ACC112 (cell line): ENCODE data around the gene SLMAP.
A peak's percentile ranks its signal among the peaks of the same experiment; 100 is the strongest.

Source experiments
- H2AFZ ChIP-seq: fragments of 200-600 bp; sonication (generic); one replicate; pipeline ENCODE4 v1.6.0; 2017; ENCODE audit warnings: antibody characterized with exemption, low read length; ENCODE audit not compliant: unreplicated experiment
- H3K27ac ChIP-seq: fragments of 200-600 bp; sonication (generic); 2 replicates; pipeline ENCODE4 v1.5.1; 2014; ENCODE audit warnings: low read depth, mild to moderate bottlenecking, antibody characterized with exemption, low read length, moderate library complexity
- H3K27me3 ChIP-seq: fragments of 200-600 bp; sonication (generic); 2 replicates; pipeline ENCODE4 v1.6.1; 2014; ENCODE audit warnings: mild to moderate bottlenecking, antibody characterized with exemption, low read length, moderate library complexity, mixed read lengths; ENCODE audit not compliant: insufficient read depth
- H3K36me3 ChIP-seq: fragments of 200-600 bp; sonication (generic); 2 replicates; pipeline ENCODE4 v1.6.1; 2016; ENCODE audit warnings: mild to moderate bottlenecking, antibody characterized with exemption, low read length, moderate library complexity, mixed read lengths; ENCODE audit not compliant: insufficient read depth
- H3K4me1 ChIP-seq: fragments of 200-600 bp; sonication (generic); one replicate; pipeline ENCODE4 v1.6.1; 2016; ENCODE audit warnings: low read length, mixed read lengths; ENCODE audit not compliant: insufficient read depth, unreplicated experiment, control insufficient read depth
- H3K4me3 ChIP-seq: fragments of 200-600 bp; sonication (generic); 2 replicates; pipeline ENCODE4 v1.5.1; 2014; ENCODE audit warnings: mild to moderate bottlenecking, low read depth, low read length
- H3K79me2 ChIP-seq: fragments of 200-600 bp; sonication (generic); one replicate; pipeline ENCODE4 v1.6.0; 2016; ENCODE audit warnings: low read length; ENCODE audit not compliant: control insufficient read depth, unreplicated experiment, insufficient read depth

The SLMAP gene

DNA sequence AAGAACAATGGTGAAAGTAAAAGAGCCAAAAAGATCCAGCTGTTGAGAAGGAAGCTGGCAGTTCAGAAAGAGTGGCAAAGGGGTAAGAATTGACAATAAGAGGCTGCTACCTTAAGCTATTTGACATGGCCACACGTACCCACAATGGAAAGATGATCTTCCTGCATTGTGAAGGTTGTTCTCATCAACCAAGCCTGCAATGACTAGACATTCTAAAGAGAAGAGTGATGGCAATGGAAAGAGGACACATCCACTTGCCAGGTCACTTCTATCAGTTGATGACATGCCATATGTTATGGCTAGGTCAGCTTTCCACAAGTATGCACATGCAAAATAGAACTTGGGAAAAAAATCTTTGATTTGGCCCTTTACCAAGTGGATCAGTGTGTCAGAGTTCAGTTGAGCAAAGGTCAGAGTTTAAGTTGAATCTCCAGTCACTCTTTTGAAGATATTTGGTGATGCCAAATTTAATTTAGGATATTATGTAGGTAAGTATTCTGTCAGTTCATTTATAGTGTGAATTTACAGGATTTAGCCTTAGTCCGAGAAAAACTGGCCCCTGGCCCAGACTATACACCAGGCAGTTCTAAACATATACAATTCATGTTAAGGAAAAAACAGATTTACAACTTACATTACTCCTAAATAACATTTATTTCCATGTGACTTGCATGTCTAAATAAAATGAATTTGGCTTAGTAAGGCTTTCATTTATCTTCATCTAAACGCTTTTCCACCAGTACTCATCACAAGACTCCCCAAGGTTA is 147.2 kb downstream of the SLMAP start:
- no peaks in the 10 kb centered on the region for H3K27me3 ChIP-seq
- no peak overlapping the region for H3K4me3 ChIP-seq
- H3K4me1 ChIP-seq: no peaks in the 10 kb centered on the region
- no peaks in the 10 kb centered on the region for H3K79me2 ChIP-seq
- 0 out of 2 replicates have a peak, but pooled peaks cover 4% of the 10 kb centered on the region for H3K36me3 ChIP-seq
- no peak overlapping the region for H2AFZ ChIP-seq
- no peak overlapping the region for H3K27ac ChIP-seq

DNA sequence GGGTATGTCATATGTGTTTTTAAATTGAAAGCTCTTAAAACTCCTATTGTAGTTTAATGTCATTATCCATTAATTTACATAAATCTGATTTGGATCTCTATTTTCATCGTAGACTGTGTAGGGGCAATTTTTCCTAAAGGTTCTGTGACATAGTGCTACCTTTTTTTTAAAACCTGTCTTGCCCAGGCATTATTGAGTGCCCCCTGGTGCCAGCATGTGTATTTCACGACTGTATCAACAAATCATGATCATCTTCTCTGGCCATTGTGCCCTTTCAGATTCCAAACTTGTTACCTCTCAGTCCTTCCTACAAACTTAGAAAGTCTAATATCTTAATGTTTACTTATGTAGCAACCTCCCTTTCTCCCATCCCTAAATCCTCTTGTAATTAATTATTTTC is 154.9 kb downstream of the SLMAP start:
- Histone ChIP-seq H3K27me3 (no peaks in the 10 kb centered on the region), H3K4me1 (peaks cover 8% of the 10 kb centered on the region), H2AFZ (no peak overlapping the region), H3K27ac (no peak overlapping the region), H3K36me3 (peaks cover 12% of the 10 kb centered on the region), H3K79me2 (no peaks in the 10 kb centered on the region), H3K4me3 (no peak overlapping the region)

DNA sequence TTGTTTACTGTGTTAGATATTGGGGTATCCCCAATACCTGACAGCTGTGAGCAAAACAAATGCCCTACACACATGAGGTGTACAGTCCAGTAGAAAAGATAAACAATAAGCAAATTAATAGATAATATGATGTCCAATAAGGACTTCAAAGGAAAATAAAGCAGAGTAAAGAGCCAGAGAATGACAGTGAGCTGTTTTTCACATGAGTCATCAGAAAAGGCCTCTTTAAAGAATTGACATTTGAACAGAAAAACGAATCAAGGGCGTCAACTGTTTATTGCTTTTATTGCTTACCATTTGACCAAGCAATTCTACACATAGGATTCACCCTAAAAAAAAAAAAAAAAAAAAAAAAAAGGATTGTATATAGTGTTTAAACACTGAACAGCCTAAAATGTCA is 155.5 kb downstream of the SLMAP start:
- Histone ChIP-seq H3K27me3 (no peaks in the 10 kb centered on the region), H3K4me1 (peaks cover 8% of the 10 kb centered on the region), H3K4me3 (no peak overlapping the region), H2AFZ (no peak overlapping the region), H3K27ac (no peak overlapping the region), H3K36me3 (peaks cover 17% of the 10 kb centered on the region), H3K79me2 (no peaks in the 10 kb centered on the region)

DNA sequence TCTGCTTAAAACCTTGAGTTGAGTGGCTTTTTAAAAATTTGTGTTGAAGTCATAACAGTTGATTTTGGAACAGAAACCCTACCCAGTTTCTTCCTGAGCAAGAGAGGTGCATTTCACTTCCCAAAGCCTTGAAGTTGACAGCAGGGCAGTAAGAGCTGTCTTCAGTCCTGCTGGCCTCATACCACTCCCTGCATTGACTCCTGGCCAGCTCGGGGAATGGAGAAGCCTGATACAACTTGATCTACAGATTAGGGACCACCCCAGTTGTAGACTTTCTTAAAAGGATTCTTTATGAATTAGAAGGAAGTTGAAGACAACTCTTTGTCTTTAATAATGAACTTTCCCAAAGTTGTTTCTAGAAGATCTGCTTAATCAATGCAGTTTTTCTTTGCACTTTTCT is 161.5 kb downstream of the SLMAP start:
- Histone ChIP-seq H2AFZ (no peak overlapping the region), H3K36me3 (peaks cover 25% of the 10 kb centered on the region), H3K79me2 (no peaks in the 10 kb centered on the region), H3K4me3 (no peak overlapping the region), H3K27me3 (no peaks in the 10 kb centered on the region), H3K4me1 (peaks cover 17% of the 10 kb centered on the region), H3K27ac (peak overlapping the region; percentile 50)

- Histone ChIP-seq H3K4me3 (no peak overlapping the region), H3K79me2 (no peaks in the 10 kb centered on the region), H3K36me3 (peaks cover 31% of the 10 kb centered on the region), H3K27me3 (no peaks in the 10 kb centered on the region), H2AFZ (no peak overlapping the region), H3K27ac (peak overlapping the region; percentile 50), H3K4me1 (peaks cover 17% of the 10 kb centered on the region)
Measured at GRCh38 chr3:57918123-57918837, 162.2 kb downstream of the SLMAP start.

GRCh38 chr3:57919987-57920386 is 163.9 kb downstream of the SLMAP start:
- Histone ChIP-seq H3K79me2 (no peaks in the 10 kb centered on the region), H3K4me1 (peaks cover 17% of the 10 kb centered on the region), H3K27me3 (no peaks in the 10 kb centered on the region), H3K36me3 (peaks cover 32% of the 10 kb centered on the region), H3K4me3 (no peak overlapping the region), H3K27ac (no peak overlapping the region), H2AFZ (no peak overlapping the region)

DNA sequence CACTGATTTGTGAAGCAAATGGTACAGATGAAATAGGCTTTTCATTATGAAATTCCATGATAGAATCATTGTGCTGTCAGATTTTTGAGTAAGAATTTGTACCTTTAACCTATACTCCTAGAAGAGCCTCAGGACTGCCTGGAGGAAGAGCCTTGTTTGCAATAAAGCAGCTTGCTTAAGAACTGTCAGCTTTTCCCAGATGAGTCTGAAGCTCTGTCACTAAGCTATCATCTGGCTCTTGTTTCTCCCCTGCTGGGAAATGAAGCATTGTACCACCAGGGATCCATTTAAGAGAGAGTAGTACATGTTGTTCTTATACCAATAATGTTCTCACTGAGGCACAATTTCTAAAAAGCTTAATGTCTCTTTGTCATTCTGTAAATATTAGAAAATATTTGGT is 167.0 kb downstream of the SLMAP start:
- peaks cover 17% of the 10 kb centered on the region; the same call in 1 of the 2 replicates for H3K36me3 ChIP-seq

DNA sequence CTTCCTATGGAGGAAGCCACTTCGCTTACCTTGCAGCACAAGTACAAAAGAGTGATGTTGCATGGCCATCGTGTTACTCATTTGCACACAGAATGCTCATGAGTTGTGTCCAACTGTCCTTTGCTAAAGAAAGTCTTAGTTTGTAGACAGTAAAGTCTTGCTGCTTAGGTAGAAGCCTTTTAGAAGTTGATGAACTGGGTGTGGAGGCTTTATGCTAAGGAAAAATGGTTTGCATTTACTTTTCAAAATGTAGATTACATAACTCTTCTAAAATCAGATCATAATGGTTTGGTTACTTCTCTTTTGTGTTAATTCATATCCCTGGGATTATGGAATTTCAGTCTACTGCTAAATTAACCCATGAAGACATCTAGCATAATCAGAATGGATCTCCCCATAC is 167.6 kb downstream of the SLMAP start:
- H3K36me3 ChIP-seq: peaks cover 15% of the 10 kb centered on the region; the same call in 1 of the 2 replicates
- peaks cover 4% of the 10 kb centered on the region for H3K4me1 ChIP-seq
- no peaks in the 10 kb centered on the region for H3K79me2 ChIP-seq
- no peak overlapping the region for H2AFZ ChIP-seq
- H3K4me3 ChIP-seq: no peak overlapping the region
- no peak overlapping the region for H3K27ac ChIP-seq
- no peaks in the 10 kb centered on the region for H3K27me3 ChIP-seq

More for the DNA sequence above, 167.0 kb downstream of the SLMAP start:
- H3K79me2 ChIP-seq: no peaks in the 10 kb centered on the region
- no peak overlapping the region for H3K27ac ChIP-seq
- H3K4me1 ChIP-seq: peaks cover 8% of the 10 kb centered on the region
- no peaks in the 10 kb centered on the region for H3K27me3 ChIP-seq
- H2AFZ ChIP-seq: no peak overlapping the region
- no peak overlapping the region for H3K4me3 ChIP-seq

DNA sequence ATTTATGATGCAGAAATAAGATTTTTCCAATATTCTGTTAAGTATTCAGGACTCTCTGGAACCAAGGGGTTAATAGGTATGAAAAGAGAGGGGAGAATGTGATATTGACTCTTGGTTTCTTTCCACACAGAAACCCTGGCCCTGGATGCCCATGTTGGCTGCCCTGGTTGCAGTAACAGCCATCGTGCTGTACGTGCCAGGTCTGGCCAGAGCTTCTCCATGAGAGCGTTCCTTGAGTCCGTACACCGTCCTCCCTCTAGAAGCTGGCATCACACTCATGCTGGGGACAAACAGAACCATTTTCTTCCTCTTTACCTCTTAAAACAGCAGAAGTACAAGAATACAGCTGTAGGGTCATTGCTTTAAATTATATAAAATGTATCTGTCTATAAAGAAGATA is 171.1 kb downstream of the SLMAP start:
- H3K36me3 ChIP-seq: peaks cover 16% of the 10 kb centered on the region
- H3K27ac ChIP-seq: no peak overlapping the region

GRCh38 chr3:57927916-57928315 is 171.8 kb downstream of the SLMAP start:
- H3K79me2 ChIP-seq: no peaks in the 10 kb centered on the region
- H3K4me1 ChIP-seq: peaks cover 4% of the 10 kb centered on the region
- H3K4me3 ChIP-seq: no peak overlapping the region
- H3K27me3 ChIP-seq: no peaks in the 10 kb centered on the region
- H3K36me3 ChIP-seq: peaks cover 14% of the 10 kb centered on the region
- no peak overlapping the region for H2AFZ ChIP-seq
- no peak overlapping the region for H3K27ac ChIP-seq

More for the DNA sequence above, 171.1 kb downstream of the SLMAP start:
- H3K4me3 ChIP-seq: no peak overlapping the region
- no peaks in the 10 kb centered on the region for H3K79me2 ChIP-seq
- H2AFZ ChIP-seq: no peak overlapping the region
- no peaks in the 10 kb centered on the region for H3K27me3 ChIP-seq
- peaks cover 4% of the 10 kb centered on the region for H3K4me1 ChIP-seq

GRCh38 chr3:57928511-57928910 is 172.4 kb downstream of the SLMAP start:
- no peak overlapping the region for H3K4me3 ChIP-seq

More at GRCh38 chr3:57928511-57928910, 172.4 kb downstream of the SLMAP start:
- peaks cover 4% of the 10 kb centered on the region for H3K4me1 ChIP-seq
- peaks cover 9% of the 10 kb centered on the region for H3K36me3 ChIP-seq
- no peak overlapping the region for H2AFZ ChIP-seq
- H3K79me2 ChIP-seq: no peaks in the 10 kb centered on the region
- H3K27me3 ChIP-seq: no peaks in the 10 kb centered on the region
- no peak overlapping the region for H3K27ac ChIP-seq
